ENCODE results near the gene PCDH12. TPM values are rescaled to one million over a fixed set of nuclear protein-coding genes. Genes with fewer than 3 reads are reported as not detected.

The PCDH12 gene
- total and polyA plus RNA-seq, 2 donors, result 2.5 to 14.6 TPM

DNA sequence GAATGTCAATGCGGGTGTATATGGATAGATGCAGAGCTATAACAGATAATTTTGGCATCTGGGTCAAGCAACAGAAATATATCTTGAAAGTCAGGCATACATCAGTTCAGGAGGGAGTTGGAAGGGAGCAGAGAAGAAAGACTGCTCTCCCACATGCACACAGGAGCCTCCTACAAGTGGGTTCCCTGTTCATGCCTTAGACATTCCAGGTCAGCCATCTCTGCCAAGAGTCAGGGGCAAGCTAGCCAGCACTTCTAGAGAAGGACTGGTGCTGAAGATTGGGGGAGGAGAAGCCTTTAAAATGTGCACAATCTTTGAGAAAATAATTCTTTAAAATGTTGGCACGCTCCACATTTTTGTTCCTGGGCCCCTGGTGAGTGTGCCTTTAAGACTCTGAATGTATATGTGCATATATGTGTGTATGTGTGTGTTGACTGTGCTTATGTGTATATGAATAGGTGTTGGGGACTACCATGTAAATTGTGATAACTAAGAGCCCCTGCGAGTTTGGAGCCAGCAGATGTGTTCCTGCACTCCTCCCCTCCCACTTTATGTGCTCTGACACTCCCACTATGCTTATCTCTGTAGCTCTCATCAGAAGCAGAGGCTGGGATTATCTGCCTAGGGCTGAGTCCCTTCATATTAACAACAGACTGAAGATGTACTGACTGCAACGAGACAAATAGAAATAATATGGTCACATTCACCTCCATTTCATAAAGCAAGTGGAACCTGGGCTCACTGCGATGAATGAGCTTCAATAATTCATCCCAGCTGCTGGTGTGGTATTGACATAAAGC lies 55.8 kb downstream of the PCDH12 start:
- H3K4me3 ChIP-seq (ENCODE audit: low read depth, low read length), result no peak overlapping the region
- DNase-seq (ENCODE audit: extremely low spot score), result no peak
- H3K36me3 ChIP-seq (ENCODE audit: insufficient read depth), result no peaks in the 10 kb centered on the region
- H3K27ac ChIP-seq (ENCODE audit: low read depth), result no peak overlapping the region
- 42% methylated on average over 5 of the region's 5 CpGs for WGBS
- no peaks in the 10 kb centered on the region for H3K4me1 ChIP-seq (ENCODE audit: insufficient read depth)

DNA sequence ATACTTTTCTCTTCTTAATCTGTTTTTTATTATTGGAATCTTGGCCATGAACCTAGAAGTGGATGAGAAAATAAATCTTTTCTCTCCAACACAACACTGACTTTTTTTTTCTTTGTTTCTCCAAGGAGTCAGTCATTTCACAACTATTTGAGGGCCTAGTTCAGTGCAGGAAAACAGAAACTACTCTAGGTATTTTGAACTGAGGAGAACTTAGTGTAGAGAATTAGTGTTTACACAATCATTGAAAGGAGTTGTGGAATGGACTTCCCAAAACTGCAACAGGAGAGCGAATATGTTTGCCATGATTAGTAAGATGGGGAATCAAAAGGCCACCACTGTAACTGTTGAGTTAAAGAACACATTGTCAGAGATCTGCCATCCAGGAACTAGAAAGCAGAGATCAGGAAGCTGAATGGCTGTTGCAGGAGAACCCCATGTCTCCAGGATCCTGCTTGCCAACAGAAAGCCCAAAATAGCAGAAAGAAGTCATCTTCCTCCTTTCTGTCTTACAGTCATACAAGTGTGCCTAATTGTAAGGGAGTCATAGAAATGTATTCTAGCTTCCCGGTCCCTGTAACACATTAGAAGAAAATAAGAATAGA lies 59.5 kb downstream of the PCDH12 start:
- H3K36me3 ChIP-seq (ENCODE audit: insufficient read depth), result no peaks in the 10 kb centered on the region
- no peak for DNase-seq (ENCODE audit: extremely low spot score)
- H3K4me1 ChIP-seq (ENCODE audit: insufficient read depth), result no peaks in the 10 kb centered on the region
- no peak overlapping the region for H3K27ac ChIP-seq (ENCODE audit: low read depth)
- no peak overlapping the region for H3K4me3 ChIP-seq (ENCODE audit: low read depth, low read length)
- WGBS, result 83% methylated on average over 2 of the region's 2 CpGs

DNA sequence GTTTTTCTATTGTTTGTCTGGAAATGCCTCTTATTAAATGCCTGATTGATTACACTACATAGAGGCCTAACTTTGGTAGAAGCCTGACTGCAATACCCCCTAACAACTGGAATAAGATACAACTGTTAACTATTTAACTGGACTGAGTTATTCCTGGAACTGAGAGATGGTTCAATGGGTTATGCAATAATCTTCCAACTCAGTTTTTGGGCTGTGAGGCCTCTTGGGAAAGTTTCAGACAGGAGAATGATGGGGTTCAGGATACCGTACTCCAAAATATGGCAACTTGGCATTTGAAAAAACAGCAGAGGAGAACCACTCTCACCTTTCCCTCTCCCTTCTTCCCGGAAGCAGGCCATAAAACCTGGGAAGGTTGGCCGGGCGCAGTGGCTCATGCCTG lies 60.6 kb downstream of the PCDH12 start:
- H3K36me3 ChIP-seq (ENCODE audit: insufficient read depth), result no peaks in the 10 kb centered on the region
- H3K27ac ChIP-seq (ENCODE audit: low read depth), result no peak overlapping the region
- no peak overlapping the region for H3K4me3 ChIP-seq (ENCODE audit: low read depth, low read length)
- H3K4me1 ChIP-seq (ENCODE audit: insufficient read depth), result no peaks in the 10 kb centered on the region
- 92% methylated on average over 4 of the region's 4 CpGs for WGBS
- no peak for DNase-seq (ENCODE audit: extremely low spot score)

Other genes starting within 250 kb of the PCDH12 start
- 21.1 TPM for gene PCDH1, start 79.8 kb downstream of the PCDH12 start, total RNA-seq
- gene PCDH1, start 79.8 kb downstream of the PCDH12 start, polyA plus RNA-seq, result 22.5 TPM
- gene DELE1, start 34.3 kb downstream of the PCDH12 start, total RNA-seq, result 55.9 TPM
- 50.5 TPM for gene DELE1, start 34.3 kb downstream of the PCDH12 start, polyA plus RNA-seq
- 69.7 TPM for gene RNF14, start 10.9 kb upstream of the PCDH12 start, total RNA-seq
- gene RNF14, start 10.9 kb upstream of the PCDH12 start, polyA plus RNA-seq, result 51.9 TPM
- 30.9 TPM for gene GNPDA1, start 54.8 kb upstream of the PCDH12 start, total RNA-seq
- 33.8 TPM for gene GNPDA1, start 54.8 kb upstream of the PCDH12 start, polyA plus RNA-seq
- 86.2 TPM for gene NDFIP1, start 150.6 kb upstream of the PCDH12 start, total RNA-seq
- 88.2 TPM for gene NDFIP1, start 150.6 kb upstream of the PCDH12 start, polyA plus RNA-seq